T-helper 1 cell (primary cell): ENCODE data around the gene OR2F2.

Experiments used
- DNase-seq, 5 donors: peaks; one replicate each; pipeline ENCODE4 v3.0.0-alpha.2; 2012 to 2020
- total RNA-seq, 4 donors: gene quantifications; one replicate each; lab custom pipeline; 2026; lab: John Stamatoyannopoulos, UW

OR2F2 gene
- total RNA-seq: 0 reads per million in 4 donors

- no peak for DNase-seq
Observed at GRCh38 chr7:143934526-143935325, at the start of gene OR2F2. Gene OR2F2 (plus strand): TSS chr7:143935233. CDS start chr7:143935233, 0 bp downstream.

- DNase-seq: no peak
Observed at GRCh38 chr7:143885951-143886350, 49.1 kb upstream of the OR2F2 start.

- no peak for DNase-seq
Observed at GRCh38 chr7:143886826-143887477, 48.1 kb upstream of the OR2F2 start.

GRCh38 chr7:143889068-143889467 lies 46.0 kb upstream of the OR2F2 start:
- DNase-seq: no peak

GRCh38 chr7:143890558-143890957 lies 44.5 kb upstream of the OR2F2 start:
- no peak for DNase-seq

GRCh38 chr7:143891457-143891856 lies 43.6 kb upstream of the OR2F2 start:
- no peak for DNase-seq

- peak in 1 of 5 donors; percentile 62 for DNase-seq
Observed at GRCh38 chr7:143892527-143893300, 42.3 kb upstream of the OR2F2 start.

- DNase-seq: no peak
Observed at GRCh38 chr7:143896667-143897066, 38.4 kb upstream of the OR2F2 start.

- DNase-seq: no peak
Observed at GRCh38 chr7:143898810-143899209, 36.2 kb upstream of the OR2F2 start.

- no peak for DNase-seq
Observed at GRCh38 chr7:143900230-143900766, 34.7 kb upstream of the OR2F2 start.

GRCh38 chr7:143901332-143901667 lies 33.7 kb upstream of the OR2F2 start:
- no peak for DNase-seq

GRCh38 chr7:143901668-143902331 lies 33.2 kb upstream of the OR2F2 start, which contains the start of gene TCAF1:
Gene TCAF1 (minus strand): TSS chr7:143902176. CDS start chr7:143876608, 25,568 bp downstream.
- DNase-seq: peak; percentile 81 to 91 (median 86)

GRCh38 chr7:143902332-143902899 lies 32.6 kb upstream of the OR2F2 start:
- DNase-seq: no peak

- no peak for DNase-seq
Observed at GRCh38 chr7:143905509-143905908, 29.5 kb upstream of the OR2F2 start.

GRCh38 chr7:143906151-143906550 lies 28.9 kb upstream of the OR2F2 start:
- no peak for DNase-seq

- DNase-seq: no peak
Observed at GRCh38 chr7:143906895-143907294, 28.1 kb upstream of the OR2F2 start.

GRCh38 chr7:143908120-143908519 lies 26.9 kb upstream of the OR2F2 start:
- no peak for DNase-seq

- no peak for DNase-seq
Observed at GRCh38 chr7:143909863-143910262, 25.2 kb upstream of the OR2F2 start.

- DNase-seq: no peak
Observed at GRCh38 chr7:143910473-143911248, 24.4 kb upstream of the OR2F2 start.

GRCh38 chr7:143913945-143914615 lies 21.0 kb upstream of the OR2F2 start:
- no peak for DNase-seq
